GM21737 (cell line): ENCODE results near the gene CHST5.
"Not testable (repeated sequence)": the region's sequence is repeated elsewhere in the genome, so short reads cannot be mapped to it uniquely, and the experiment has no call there.

Experiments
- ATAC-seq: cut with Tn5 transposase; IDR thresholded peaks from one replicate; pipeline ENCODE4 v1.9.1; 2021; ENCODE audit warnings: mild to moderate bottlenecking, moderate library complexity; ENCODE audit not compliant: unreplicated experiment

CHST5 gene

GRCh38 chr16:75514296-75514695 is 21.6 kb downstream of the CHST5 start:
- no peak for ATAC-seq

- no peak for ATAC-seq
These were observed 29.3 kb downstream of the CHST5 start for GRCh38 chr16:75506574-75506973.

- ATAC-seq: no peak
These were observed 29.8 kb downstream of the CHST5 start for GRCh38 chr16:75506107-75506506.

GRCh38 chr16:75503801-75504200 is 32.1 kb downstream of the CHST5 start:
- no peak for ATAC-seq

- ATAC-seq: no peak
These were observed 32.8 kb downstream of the CHST5 start for GRCh38 chr16:75502916-75503605.

- not testable (repeated sequence) for ATAC-seq
These were observed 34.1 kb downstream of the CHST5 start for GRCh38 chr16:75501820-75502219.

GRCh38 chr16:75501359-75501758 is 34.5 kb downstream of the CHST5 start:
- ATAC-seq: no peak

GRCh38 chr16:75498605-75499322 is 37.1 kb downstream of the CHST5 start:
- not testable (repeated sequence) for ATAC-seq

- ATAC-seq: no peak
These were observed 38.4 kb downstream of the CHST5 start for GRCh38 chr16:75497558-75497957.

- peak; percentile 68 for ATAC-seq
These were observed 40.7 kb downstream of the CHST5 start, which contains the start of gene CHST6 for GRCh38 chr16:75495076-75495674. Gene CHST6, minus strand, starts transcription at chr16:75495441. Its CDS starts 15,613 bp downstream, at chr16:75479828.

GRCh38 chr16:75494661-75495075 is 41.2 kb downstream of the CHST5 start:
- no peak for ATAC-seq

- ATAC-seq: no peak
These were observed 41.7 kb downstream of the CHST5 start for GRCh38 chr16:75494184-75494583.

- ATAC-seq: no peak
These were observed 44.0 kb downstream of the CHST5 start for GRCh38 chr16:75491876-75492275.

GRCh38 chr16:75488322-75488721 is 47.6 kb downstream of the CHST5 start:
- ATAC-seq: no peak

- peak; percentile 45 for ATAC-seq
These were observed 49.1 kb downstream of the CHST5 start for GRCh38 chr16:75486676-75487313.

- no peak for ATAC-seq
These were observed 49.8 kb downstream of the CHST5 start for GRCh38 chr16:75486014-75486675.

- ATAC-seq: peak; percentile 51
These were observed 50.5 kb downstream of the CHST5 start for GRCh38 chr16:75485230-75486013.

- no peak for ATAC-seq
These were observed 52.7 kb downstream of the CHST5 start for GRCh38 chr16:75483222-75483621.

GRCh38 chr16:75482434-75483205 is 53.3 kb downstream of the CHST5 start:
- ATAC-seq: no peak
